ENCODE data around the gene PATE3.

GRCh38 chr11:125784678-125785077 lies 3.2 kb upstream of the PATE3 start:
- TF ChIP-seq GATA2 (IDR thresholded peaks at IDR 0.05; ENCODE audit: low read depth, low read length): no peak
- no peak for TF ChIP-seq GATA3 (IDR thresholded peaks at IDR 0.05; ENCODE audit: low read depth, low read length)

Data from SH-SY5Y (cell line).